MCF 10A (cell line): ENCODE results near the gene SCYGR3. TPM values are rescaled to one million over a fixed set of nuclear protein-coding genes. Genes with fewer than 3 reads are reported as not detected.
"Not testable (repeated sequence)": the region's sequence is repeated elsewhere in the genome, so short reads cannot be mapped to it uniquely, and the experiment has no call there.

Experiments
- BruUV-seq: library from RNA; stranded (reverse); fragments of 400-500 nt; replicated peaks from 2 replicates; lab custom pipeline; 2021; lab: Mats Ljungman, UMichigan
- CTCF ChIA-PET: fragments of 300-600 bp; sonication (Branson Sonifier 250); formaldehyde crosslinking; extraction: SDS; loops from one replicate; lab custom pipeline; 2021; ENCODE audit warnings: antibody characterized with exemption, inconsistent platforms; lab: Yijun Ruan, JAX
- POLR2A ChIA-PET: fragments of 300-600, 350-650 bp; sonication (Branson Sonifier 250); formaldehyde crosslinking; extraction: SDS; loops from one replicate; lab custom pipeline; 2020; ENCODE audit warnings: antibody characterized with exemption, inconsistent platforms; lab: Yijun Ruan, JAX
- DNase-seq: peaks from one replicate; pipeline ENCODE4 v3.0.0-alpha.2; 2018; ENCODE audit not compliant: unreplicated experiment
- H3K27ac Mint-ChIP-seq: one replicate; pipeline ENCODE4 v1.8.0; 2022; ENCODE audit warnings: mild to moderate bottlenecking, low read depth, mixed read lengths; ENCODE audit not compliant: unreplicated experiment
- H3K27me3 Mint-ChIP-seq: one replicate; pipeline ENCODE4 v1.8.0; 2022; ENCODE audit warnings: mixed read lengths; ENCODE audit not compliant: insufficient read depth, unreplicated experiment
- H3K36me3 Mint-ChIP-seq: one replicate; pipeline ENCODE4 v1.8.0; 2022; ENCODE audit warnings: mild to moderate bottlenecking, moderate library complexity, mixed read lengths; ENCODE audit not compliant: insufficient read depth, unreplicated experiment
- H3K4me1 Mint-ChIP-seq: one replicate; pipeline ENCODE4 v1.8.0; 2022; ENCODE audit warnings: mixed read lengths; ENCODE audit not compliant: insufficient read depth, unreplicated experiment
- H3K4me3 Mint-ChIP-seq: one replicate; pipeline ENCODE4 v1.8.0; 2022; ENCODE audit warnings: mild to moderate bottlenecking, moderate library complexity, mixed read lengths; ENCODE audit not compliant: unreplicated experiment
- H3K9me3 Mint-ChIP-seq: one replicate; pipeline ENCODE4 v1.8.0; 2022; ENCODE audit warnings: mixed read lengths; ENCODE audit not compliant: unreplicated experiment
- intact Hi-C: fragments of 100-400 bp; cut with micrococcal nuclease; formaldehyde crosslinking; loops from 2 replicates; pipeline ENCODE4 v1.14.1; 2022
- total RNA-seq: library from RNA; stranded (reverse); gene quantifications from 2 replicates; pipeline ENCODE4 v1.2.3, GENCODE V29; 2022
- TF ChIP-seq, protein P1 (sequence below): fragments of 200-600 bp; IDR thresholded peaks from one replicate; pipeline ENCODE4 v1.8.0; 2022; ENCODE audit warnings: antibody characterized with exemption, mild to moderate bottlenecking; ENCODE audit not compliant: unreplicated experiment

The SCYGR3 gene
- total RNA-seq, 1 experiment from 2014 or later, result not detected

DNA sequence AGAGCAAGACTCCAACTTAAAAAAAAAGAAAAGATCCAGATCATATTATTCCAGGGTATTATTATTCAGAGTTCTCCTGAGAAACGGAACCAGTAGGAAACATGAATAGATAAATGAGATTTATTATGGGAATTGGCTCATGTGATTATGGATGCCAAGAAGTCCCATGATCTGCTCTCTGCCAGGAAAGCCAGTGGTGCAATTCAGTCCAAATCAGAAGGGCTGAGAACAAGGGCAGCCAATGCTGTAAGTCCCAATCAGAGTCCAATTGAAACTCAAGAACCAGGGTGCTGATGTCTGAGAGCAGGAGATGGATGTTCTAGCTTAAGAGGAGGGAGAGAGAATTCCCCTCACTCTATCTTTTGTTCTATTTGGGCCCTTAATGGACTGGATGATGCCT lies 8.2 kb downstream of the SCYGR3 start:
- Mint-ChIP-seq H3K36me3 (no peaks in the 10 kb centered on the region), H3K9me3 (no peaks in the 10 kb centered on the region), H3K4me1 (no peaks in the 10 kb centered on the region), H3K27ac (no peak overlapping the region), H3K27me3 (no peaks in the 10 kb centered on the region), H3K4me3 (no peak overlapping the region)
- ChIA-PET CTCF (interaction anchor here (0.6 kb wide), 2 partner anchors 10 to 505 kb away, joined by 3 read pairs; no protein-coding TSS in a partner anchor), POLR2A (interaction anchor here (0.6 kb wide), 1 partner anchor 33 kb away, joined by 3 read pairs; no protein-coding TSS in a partner anchor)
- intact Hi-C loops, result no loop called here
- TF ChIP-seq, protein P1, sequence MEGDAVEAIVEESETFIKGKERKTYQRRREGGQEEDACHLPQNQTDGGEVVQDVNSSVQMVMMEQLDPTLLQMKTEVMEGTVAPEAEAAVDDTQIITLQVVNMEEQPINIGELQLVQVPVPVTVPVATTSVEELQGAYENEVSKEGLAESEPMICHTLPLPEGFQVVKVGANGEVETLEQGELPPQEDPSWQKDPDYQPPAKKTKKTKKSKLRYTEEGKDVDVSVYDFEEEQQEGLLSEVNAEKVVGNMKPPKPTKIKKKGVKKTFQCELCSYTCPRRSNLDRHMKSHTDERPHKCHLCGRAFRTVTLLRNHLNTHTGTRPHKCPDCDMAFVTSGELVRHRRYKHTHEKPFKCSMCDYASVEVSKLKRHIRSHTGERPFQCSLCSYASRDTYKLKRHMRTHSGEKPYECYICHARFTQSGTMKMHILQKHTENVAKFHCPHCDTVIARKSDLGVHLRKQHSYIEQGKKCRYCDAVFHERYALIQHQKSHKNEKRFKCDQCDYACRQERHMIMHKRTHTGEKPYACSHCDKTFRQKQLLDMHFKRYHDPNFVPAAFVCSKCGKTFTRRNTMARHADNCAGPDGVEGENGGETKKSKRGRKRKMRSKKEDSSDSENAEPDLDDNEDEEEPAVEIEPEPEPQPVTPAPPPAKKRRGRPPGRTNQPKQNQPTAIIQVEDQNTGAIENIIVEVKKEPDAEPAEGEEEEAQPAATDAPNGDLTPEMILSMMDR, result no peak
- BruUV-seq, result no TSS peak
- DNase-seq, result no peak

DNA sequence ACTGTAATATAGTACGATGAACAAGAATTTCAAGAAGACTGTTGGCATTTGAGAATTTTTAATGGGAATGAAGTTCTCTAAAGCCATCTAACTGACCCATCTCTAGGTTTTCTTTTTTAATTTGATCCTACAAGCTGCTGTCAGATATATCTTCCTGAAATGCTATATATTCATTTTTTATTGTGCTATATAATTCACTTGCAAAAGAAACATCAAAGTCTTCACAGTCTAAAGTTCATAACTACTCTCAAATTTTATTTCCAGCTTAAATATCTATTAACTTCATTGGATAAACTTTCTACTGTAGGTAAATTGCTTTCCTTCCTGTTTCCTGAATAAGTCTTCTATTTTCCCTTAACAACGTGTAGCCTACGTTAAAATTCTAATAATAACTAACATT lies 12.3 kb downstream of the SCYGR3 start:
- TF ChIP-seq, protein P1, result no peak
- no peaks in the 10 kb centered on the region for H3K27me3 Mint-ChIP-seq
- no peaks in the 10 kb centered on the region for H3K4me1 Mint-ChIP-seq
- ChIA-PET POLR2A (interaction anchor here (1.4 kb wide), 1 partner anchor 10 kb away, joined by 4 read pairs; no protein-coding TSS in a partner anchor), CTCF (no interaction called here)
- no peaks in the 10 kb centered on the region for H3K36me3 Mint-ChIP-seq
- H3K9me3 Mint-ChIP-seq, result no peaks in the 10 kb centered on the region
- H3K27ac Mint-ChIP-seq, result no peak overlapping the region
- H3K4me3 Mint-ChIP-seq, result no peak overlapping the region
- DNase-seq, result no peak
- intact Hi-C loops, result no loop called here
- no TSS peak for BruUV-seq

DNA sequence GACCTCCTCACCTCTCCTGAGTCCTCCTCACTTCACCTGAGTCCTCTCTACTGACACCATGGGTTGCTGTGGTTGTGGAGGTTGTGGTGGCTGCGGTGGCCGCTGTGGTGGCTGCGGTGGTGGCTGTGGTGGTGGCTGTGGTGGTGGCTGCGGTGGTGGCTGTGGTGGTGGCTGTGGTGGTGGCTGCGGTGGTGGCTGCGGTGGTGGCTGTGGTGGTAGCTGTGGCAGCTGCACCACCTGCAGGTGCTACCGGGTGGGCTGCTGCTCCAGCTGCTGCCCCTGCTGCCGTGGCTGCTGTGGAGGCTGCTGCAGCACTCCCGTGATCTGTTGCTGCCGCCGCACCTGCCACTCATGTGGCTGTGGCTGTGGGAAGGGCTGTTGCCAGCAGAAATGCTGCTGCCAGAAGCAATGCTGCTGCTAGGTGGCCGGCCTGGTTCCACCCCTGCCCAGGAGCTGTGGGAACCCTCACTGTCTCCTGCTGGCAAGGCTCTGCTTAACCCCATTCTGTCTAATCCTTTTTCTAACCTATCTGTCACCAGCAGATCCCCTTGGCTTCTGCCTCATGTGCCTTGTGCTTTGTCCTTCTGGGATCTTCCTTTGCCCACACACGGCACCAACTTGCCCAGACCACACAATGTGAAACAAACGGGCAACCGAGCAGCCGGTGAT lies 15.7 kb downstream of the SCYGR3 start, which contains the start of gene SCYGR2:
Gene SCYGR2 (plus strand): TSS at position 59 of the 669 bp plus-strand sequence. CDS start 0 bp downstream, at position 59.
- not testable (repeated sequence) for H3K27ac Mint-ChIP-seq, BruUV-seq
- CTCF ChIA-PET, result interaction anchor here (0.5 to 0.7 kb wide), 2 partner anchors 194 to 804 kb away, joined by 3 read pairs; no protein-coding TSS in a partner anchor

DNA sequence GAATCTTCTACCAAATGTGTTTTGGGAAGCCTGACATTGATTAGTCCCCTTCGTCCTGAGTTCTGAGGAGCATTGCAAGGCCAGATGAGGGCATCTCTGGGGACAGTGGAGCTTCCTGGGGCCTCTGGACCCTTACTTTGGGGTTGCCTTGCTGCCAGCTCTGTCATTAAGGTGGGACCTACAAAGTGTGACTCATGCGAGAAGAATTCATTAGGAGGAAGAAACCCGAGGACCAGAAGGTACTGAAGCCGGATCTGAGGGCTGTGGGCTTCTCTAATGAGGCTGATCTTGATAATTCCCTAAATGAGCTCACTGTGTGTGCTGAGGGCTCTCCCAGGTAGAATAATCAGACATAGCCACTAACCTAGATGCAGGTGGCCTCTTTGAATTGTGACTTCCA lies 16.6 kb downstream of the SCYGR3 start:
- BruUV-seq, result no TSS peak
- Mint-ChIP-seq H3K27me3 (peaks cover 5% of the 10 kb centered on the region), H3K4me1 (peaks cover under 1% of the 10 kb centered on the region), H3K27ac (no peak overlapping the region), H3K36me3 (no peaks in the 10 kb centered on the region), H3K9me3 (no peaks in the 10 kb centered on the region), H3K4me3 (no peak overlapping the region)
- CTCF ChIA-PET, result no interaction called here
- POLR2A ChIA-PET, result no interaction called here
- TF ChIP-seq, protein P1, result no peak
- DNase-seq, result no peak
- intact Hi-C loops, result no loop called here

More for the DNA sequence above, 15.7 kb downstream of the SCYGR3 start, which contains the start of gene SCYGR2:
- H3K9me3 Mint-ChIP-seq, H3K4me3 Mint-ChIP-seq, intact Hi-C loops, H3K27me3 Mint-ChIP-seq, H3K36me3 Mint-ChIP-seq, DNase-seq, H3K4me1 Mint-ChIP-seq: not testable (repeated sequence)
- POLR2A ChIA-PET, result interaction anchor here (0.7 kb wide), 1 partner anchor 33 kb away, joined by 3 read pairs; no protein-coding TSS in a partner anchor
